LNCaP clone FGC (cell line): Measurements from ENCODE around the gene EBF3.

Experiments used
- DNase-seq: peaks from one replicate; pipeline ENCODE4 v3.0.0-alpha.2; 2011; ENCODE audit warnings: low read depth
- H3K4me3 ChIP-seq: 2 replicates; pipeline ENCODE4 v1.5.1; 2011; ENCODE audit warnings: mild to moderate bottlenecking, low read depth, low read length, control low read depth
- CTCF ChIP-seq: IDR thresholded peaks from 2 replicates; pipeline ENCODE4 v1.5.1; 2012; ENCODE audit warnings: mild to moderate bottlenecking; ENCODE audit not compliant: control insufficient read depth, insufficient read depth; ENCODE audit errors: extremely low read depth

Gene EBF3

GRCh38 chr10:129938460-129938859 lies 25.6 kb downstream of the EBF3 start:
- H3K4me3 ChIP-seq: no peak overlapping the region
- no peak for TF ChIP-seq CTCF
- DNase-seq: no peak

- H3K4me3 ChIP-seq: no peak overlapping the region
- no peak for TF ChIP-seq CTCF
- DNase-seq: no peak
These were observed 26.7 kb downstream of the EBF3 start for GRCh38 chr10:129937351-129937751.

GRCh38 chr10:129936923-129937300 lies 27.2 kb downstream of the EBF3 start:
- no peak overlapping the region for H3K4me3 ChIP-seq
- DNase-seq: no peak
- TF ChIP-seq CTCF: no peak

- no peak for TF ChIP-seq CTCF
- DNase-seq: no peak
- H3K4me3 ChIP-seq: no peak overlapping the region
These were observed 27.7 kb downstream of the EBF3 start for GRCh38 chr10:129936266-129936922.

- no peak for TF ChIP-seq CTCF
- DNase-seq: no peak
- no peak overlapping the region for H3K4me3 ChIP-seq
These were observed 28.3 kb downstream of the EBF3 start for GRCh38 chr10:129935867-129936152.

GRCh38 chr10:129935102-129935866 lies 28.8 kb downstream of the EBF3 start:
- no peak overlapping the region for H3K4me3 ChIP-seq
- TF ChIP-seq CTCF: no peak
- DNase-seq: no peak
